HUES64 (cell line): ENCODE data around the gene COQ8B.

Experiments used
- H3K27ac ChIP-seq: 2 replicates; pipeline ENCODE4 v1.7.0; 2013; ENCODE audit warnings: low read depth, low read length, inconsistent platforms
- H3K27me3 ChIP-seq: 2 replicates; pipeline ENCODE4 v1.6.1; 2013; ENCODE audit warnings: mild to moderate bottlenecking, low read length; ENCODE audit not compliant: insufficient read depth
- H3K36me3 ChIP-seq: 2 replicates; pipeline ENCODE4 v1.6.1; 2013; ENCODE audit warnings: mild to moderate bottlenecking, low read length; ENCODE audit not compliant: insufficient read depth
- H3K4me1 ChIP-seq: 2 replicates; pipeline ENCODE4 v1.6.1; 2013; ENCODE audit warnings: mild to moderate bottlenecking, low read length, moderate library complexity; ENCODE audit not compliant: insufficient read depth
- H3K4me3 ChIP-seq: 2 replicates; pipeline ENCODE4 v1.5.1; 2013; ENCODE audit warnings: mild to moderate bottlenecking, low read length, moderate library complexity
- H3K9ac ChIP-seq: 2 replicates; pipeline ENCODE4 v1.6.1; 2013; ENCODE audit warnings: mild to moderate bottlenecking, low read depth, low read length
- H3K9me3 ChIP-seq: 2 replicates; pipeline ENCODE4 v1.6.1; 2013; ENCODE audit warnings: low read depth, low read length; ENCODE audit not compliant: insufficient read depth
- WGBS: fragments of 150-250, 120-280 bp; methylation state at CpG from one replicate; pipeline ENCODE4 v1.1.7; 2013; ENCODE audit warnings: missing lambda C conversion rate; 5-methylcytosine and 5-hydroxymethylcytosine counted together

Gene COQ8B

DNA sequence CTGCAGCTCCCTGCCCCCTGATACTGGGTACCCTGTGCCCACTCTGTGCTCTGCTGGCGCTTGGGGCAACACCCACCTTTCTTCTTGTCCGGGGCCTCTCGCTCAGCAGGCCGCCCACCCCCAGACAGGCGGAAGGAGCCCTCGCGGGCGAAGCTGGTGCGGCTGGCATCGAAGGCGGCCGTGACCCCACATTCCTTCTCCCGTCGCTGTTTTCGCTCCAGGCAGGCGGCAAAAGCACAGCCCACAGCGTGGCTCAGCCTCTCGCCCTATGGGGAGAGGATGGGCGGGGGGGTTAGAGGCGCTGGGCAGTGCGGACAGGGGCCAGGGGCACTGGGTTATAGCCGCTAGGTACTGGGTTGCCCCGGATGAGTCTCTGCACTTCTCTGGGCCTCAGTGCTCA lies 39.5 kb downstream of the COQ8B start:
- H3K27ac ChIP-seq: no peak overlapping the region
- no peak overlapping the region for H3K4me3 ChIP-seq
- 95% methylated on average over 23 of the region's 23 CpGs for WGBS
- no peak overlapping the region for H3K9ac ChIP-seq
- peaks cover 84% of the 10 kb centered on the region for H3K36me3 ChIP-seq
- H3K9me3 ChIP-seq: no peaks in the 10 kb centered on the region
- no peaks in the 10 kb centered on the region for H3K4me1 ChIP-seq
- no peaks in the 10 kb centered on the region for H3K27me3 ChIP-seq

DNA sequence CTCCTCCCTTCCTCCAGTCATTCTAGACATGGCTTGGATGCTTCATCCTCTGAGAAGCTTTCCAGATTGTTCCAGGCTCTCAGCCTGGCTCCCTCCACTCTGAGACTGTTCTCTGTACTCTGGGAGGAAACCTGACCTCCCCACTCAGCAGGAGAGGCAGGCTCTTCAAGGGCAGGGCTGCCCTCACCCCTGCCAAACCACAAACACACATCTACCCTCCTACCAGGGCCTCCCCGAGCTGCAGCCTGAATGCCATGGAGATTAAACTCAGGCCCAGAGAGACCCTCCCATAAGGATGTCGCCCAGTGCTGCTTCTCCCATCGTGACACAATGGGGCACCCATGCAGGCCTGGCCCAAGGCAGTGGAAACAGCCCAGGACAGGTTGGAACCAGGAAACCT lies 42.4 kb downstream of the COQ8B start:
- no peak overlapping the region for H3K4me3 ChIP-seq
- H3K27me3 ChIP-seq: no peaks in the 10 kb centered on the region
- no peaks in the 10 kb centered on the region for H3K4me1 ChIP-seq
- peaks cover 91% of the 10 kb centered on the region for H3K36me3 ChIP-seq
- no peak overlapping the region for H3K27ac ChIP-seq
- WGBS: 86% methylated on average over 3 of the region's 3 CpGs
- no peak overlapping the region for H3K9ac ChIP-seq
- H3K9me3 ChIP-seq: no peaks in the 10 kb centered on the region

DNA sequence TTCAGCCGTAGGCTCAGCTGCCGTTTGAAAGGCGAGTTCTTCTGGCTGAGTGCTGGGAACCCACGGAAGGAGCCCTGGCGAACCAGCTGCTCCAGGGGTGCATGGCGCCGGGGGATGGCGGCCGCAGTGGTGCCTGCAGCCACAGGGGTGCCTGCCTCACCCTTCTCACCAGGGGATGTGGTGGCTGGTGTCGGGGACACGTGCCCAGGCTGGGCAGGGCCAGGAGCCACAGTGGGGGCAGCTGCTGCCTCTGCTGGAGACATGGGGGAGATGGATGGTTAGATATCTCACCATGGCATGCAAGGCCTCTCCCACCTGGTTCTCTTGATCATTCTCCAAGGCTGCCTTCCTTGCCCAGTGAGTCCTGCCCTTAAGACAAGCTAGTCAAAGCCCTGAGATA lies 43.3 kb downstream of the COQ8B start:
- no peaks in the 10 kb centered on the region for H3K4me1 ChIP-seq
- WGBS: 93% methylated on average over 11 of the region's 11 CpGs

DNA sequence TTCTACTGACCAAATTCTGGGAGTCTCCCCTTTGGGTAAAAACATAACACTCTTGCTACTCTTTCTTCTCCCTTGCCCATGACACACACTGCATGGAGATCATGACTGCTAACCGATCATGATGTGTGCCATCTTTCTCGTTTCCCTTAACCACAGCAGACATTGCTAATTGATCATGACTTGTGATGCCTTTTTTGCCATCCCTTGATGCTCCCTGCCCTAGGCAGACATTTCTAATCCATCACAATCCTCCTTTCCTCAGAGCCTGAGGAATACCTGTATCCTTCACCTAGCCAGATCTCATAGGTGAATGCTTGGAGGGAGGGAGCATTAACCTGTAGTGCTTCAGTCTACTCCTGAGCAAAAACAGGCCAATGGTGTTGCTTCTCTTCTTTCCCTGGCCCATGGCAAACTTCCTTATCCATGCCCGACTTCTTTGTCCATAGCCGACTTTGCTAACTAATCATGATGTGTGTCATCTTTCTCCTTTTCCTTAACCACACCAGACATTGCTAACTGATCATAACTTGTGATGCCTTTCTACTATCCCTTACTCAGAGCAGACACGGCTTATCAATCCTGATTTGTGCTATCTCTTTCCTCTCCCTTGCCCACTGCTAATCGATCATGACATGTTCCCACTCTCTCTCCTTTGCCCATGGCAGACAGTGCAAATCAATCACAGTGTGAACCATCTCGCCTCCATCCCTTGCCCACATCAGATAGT lies 44.0 kb downstream of the COQ8B start:
- H3K9ac ChIP-seq: no peak overlapping the region
- no peak overlapping the region for H3K27ac ChIP-seq
- no peak overlapping the region for H3K4me3 ChIP-seq
- peaks cover 92% of the 10 kb centered on the region for H3K36me3 ChIP-seq
- H3K4me1 ChIP-seq: no peaks in the 10 kb centered on the region
- H3K9me3 ChIP-seq: no peaks in the 10 kb centered on the region
- WGBS: 92% methylated on average over 7 of the region's 7 CpGs
- no peaks in the 10 kb centered on the region for H3K27me3 ChIP-seq

More for the DNA sequence above, 43.3 kb downstream of the COQ8B start:
- H3K9me3 ChIP-seq: no peaks in the 10 kb centered on the region
- H3K27me3 ChIP-seq: no peaks in the 10 kb centered on the region
- H3K36me3 ChIP-seq: peaks cover 92% of the 10 kb centered on the region
- no peak overlapping the region for H3K4me3 ChIP-seq
- H3K27ac ChIP-seq: no peak overlapping the region
- no peak overlapping the region for H3K9ac ChIP-seq

DNA sequence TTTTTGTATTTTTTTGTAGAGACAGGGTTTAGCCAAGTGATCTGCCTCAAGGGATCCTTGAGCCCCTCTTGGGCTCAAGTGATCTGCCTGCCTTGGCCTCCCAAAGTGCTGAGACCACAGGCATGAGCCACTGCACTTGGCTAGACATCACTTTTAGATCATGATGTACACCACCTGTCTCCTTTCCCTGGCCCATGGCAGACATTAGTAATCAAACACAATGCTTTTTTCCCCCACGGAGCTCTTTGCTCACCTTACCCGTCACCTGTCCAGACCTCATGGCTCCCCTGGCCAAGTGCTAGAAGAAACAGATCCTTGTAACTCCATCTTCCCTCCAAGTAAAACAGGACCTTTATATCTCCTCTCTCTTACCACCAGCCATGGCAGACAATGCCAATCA lies 44.6 kb downstream of the COQ8B start:
- Histone ChIP-seq H3K27me3 (no peaks in the 10 kb centered on the region), H3K36me3 (peaks cover 87% of the 10 kb centered on the region), H3K9ac (no peak overlapping the region), H3K4me1 (no peaks in the 10 kb centered on the region), H3K4me3 (no peak overlapping the region), H3K27ac (no peak overlapping the region), H3K9me3 (no peaks in the 10 kb centered on the region)
- 86% methylated on average over 2 of the region's 2 CpGs for WGBS

DNA sequence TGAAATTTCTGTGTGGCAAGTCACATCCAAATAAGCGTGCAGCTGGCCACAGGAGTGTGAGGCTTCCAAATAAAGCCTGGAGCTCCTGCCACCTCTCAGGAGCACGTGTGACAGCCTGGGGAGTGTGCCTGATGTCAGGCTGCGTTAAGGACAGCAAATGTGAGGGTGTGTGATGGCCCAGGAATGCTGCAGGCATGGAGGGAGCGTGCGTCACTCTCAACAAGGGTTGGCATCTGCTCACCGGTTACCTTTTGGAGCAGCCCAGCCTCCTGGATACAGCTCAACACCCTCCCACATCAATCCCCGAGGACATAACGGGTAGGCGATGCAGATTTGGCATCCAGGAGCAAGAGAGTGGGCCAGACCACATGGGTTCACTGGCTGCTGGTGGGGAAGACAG lies 45.3 kb downstream of the COQ8B start:
- no peak overlapping the region for H3K9ac ChIP-seq
- H3K27me3 ChIP-seq: no peaks in the 10 kb centered on the region
- H3K4me3 ChIP-seq: no peak overlapping the region
- 93% methylated on average over 9 of the region's 9 CpGs for WGBS
- peaks cover 81% of the 10 kb centered on the region for H3K36me3 ChIP-seq
- no peaks in the 10 kb centered on the region for H3K9me3 ChIP-seq
- H3K4me1 ChIP-seq: no peaks in the 10 kb centered on the region
- H3K27ac ChIP-seq: no peak overlapping the region

- H3K27me3 ChIP-seq: no peaks in the 10 kb centered on the region
- H3K4me3 ChIP-seq: no peak overlapping the region
- H3K9me3 ChIP-seq: no peaks in the 10 kb centered on the region
- H3K27ac ChIP-seq: no peak overlapping the region
- H3K36me3 ChIP-seq: peaks cover 65% of the 10 kb centered on the region
- H3K4me1 ChIP-seq: no peaks in the 10 kb centered on the region
- H3K9ac ChIP-seq: no peak overlapping the region
- 91% methylated on average over 7 of the region's 7 CpGs for WGBS
Observed at GRCh38 chr19:40668991-40669614, 47.6 kb downstream of the COQ8B start.

GRCh38 chr19:40667602-40668001 lies 49.1 kb downstream of the COQ8B start:
- Histone ChIP-seq H3K9me3 (no peaks in the 10 kb centered on the region), H3K27ac (no peak overlapping the region), H3K4me3 (no peak overlapping the region), H3K9ac (no peak overlapping the region), H3K4me1 (no peaks in the 10 kb centered on the region), H3K27me3 (no peaks in the 10 kb centered on the region), H3K36me3 (peaks cover 50% of the 10 kb centered on the region)
- WGBS: 95% methylated on average over 14 of the region's 14 CpGs

DNA sequence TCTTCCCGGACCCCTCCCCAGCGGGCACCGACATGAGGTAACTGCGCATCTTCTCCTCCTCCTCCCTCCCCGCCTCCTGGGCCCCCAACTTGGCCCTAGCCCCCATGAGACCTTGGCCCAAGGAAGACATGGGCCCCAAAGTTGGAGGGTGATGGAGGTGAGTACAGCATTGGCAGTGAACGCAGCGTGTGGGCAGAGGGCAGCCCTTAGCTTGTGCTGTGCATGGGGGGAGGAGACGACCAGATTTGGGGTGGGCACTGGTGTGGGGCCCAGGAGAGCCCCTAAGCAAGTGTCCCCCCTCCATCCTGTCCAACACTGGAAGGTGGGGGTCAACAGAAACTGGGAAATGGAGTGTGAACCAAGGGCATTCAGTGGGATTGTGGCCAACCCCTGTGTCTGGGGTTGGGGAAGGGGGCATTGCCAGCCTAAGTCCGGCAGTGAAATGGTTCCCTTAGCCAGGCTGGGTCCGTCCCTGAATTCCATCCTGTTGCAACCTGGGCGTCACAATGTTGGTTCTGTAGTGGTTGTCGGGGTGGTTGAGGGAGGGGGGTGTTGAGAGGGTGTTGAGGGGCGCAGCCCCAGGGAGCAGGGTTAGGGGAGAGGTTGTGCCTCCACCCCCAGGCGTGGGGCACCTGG lies 49.8 kb downstream of the COQ8B start:
- H3K9ac ChIP-seq: no peak overlapping the region
- no peaks in the 10 kb centered on the region for H3K4me1 ChIP-seq
- no peaks in the 10 kb centered on the region for H3K9me3 ChIP-seq
- H3K27me3 ChIP-seq: no peaks in the 10 kb centered on the region
- 94% methylated on average over 14 of the region's 14 CpGs for WGBS
- H3K36me3 ChIP-seq: peaks cover 43% of the 10 kb centered on the region
- H3K27ac ChIP-seq: no peak overlapping the region
- no peak overlapping the region for H3K4me3 ChIP-seq

GRCh38 chr19:40663695-40664692 lies 52.7 kb downstream of the COQ8B start:
- H3K27me3 ChIP-seq: no peaks in the 10 kb centered on the region
- no peak overlapping the region for H3K27ac ChIP-seq
- peaks cover 15% of the 10 kb centered on the region for H3K36me3 ChIP-seq
- no peaks in the 10 kb centered on the region for H3K4me1 ChIP-seq
- H3K9me3 ChIP-seq: no peaks in the 10 kb centered on the region
- WGBS: 53% methylated on average over 23 of the region's 24 CpGs
- H3K4me3 ChIP-seq: peak overlapping the region; percentile 68
- H3K9ac ChIP-seq: peak overlapping the region; percentile 42; the same call in 1 of the 2 replicates
